Myocyte (in vitro differentiated cells): ENCODE results near the gene RANBP10. TPM values are rescaled to one million over a fixed set of nuclear protein-coding genes. Genes with fewer than 3 reads are reported as not detected.

Source experiments
- DNase-seq: peaks from one replicate; pipeline ENCODE4 v3.0.0-alpha.2; 2012; ENCODE audit warnings: low read depth
- total RNA-seq: library from RNA; depleted of rRNA; stranded (reverse); fragments of >200 nt; gene quantifications from 2 replicates; pipeline ENCODE4 v1.2.3, GENCODE V29; 2014

RANBP10 gene
- total RNA-seq, 1 donor from 2014 or later = 6.9 TPM

DNA sequence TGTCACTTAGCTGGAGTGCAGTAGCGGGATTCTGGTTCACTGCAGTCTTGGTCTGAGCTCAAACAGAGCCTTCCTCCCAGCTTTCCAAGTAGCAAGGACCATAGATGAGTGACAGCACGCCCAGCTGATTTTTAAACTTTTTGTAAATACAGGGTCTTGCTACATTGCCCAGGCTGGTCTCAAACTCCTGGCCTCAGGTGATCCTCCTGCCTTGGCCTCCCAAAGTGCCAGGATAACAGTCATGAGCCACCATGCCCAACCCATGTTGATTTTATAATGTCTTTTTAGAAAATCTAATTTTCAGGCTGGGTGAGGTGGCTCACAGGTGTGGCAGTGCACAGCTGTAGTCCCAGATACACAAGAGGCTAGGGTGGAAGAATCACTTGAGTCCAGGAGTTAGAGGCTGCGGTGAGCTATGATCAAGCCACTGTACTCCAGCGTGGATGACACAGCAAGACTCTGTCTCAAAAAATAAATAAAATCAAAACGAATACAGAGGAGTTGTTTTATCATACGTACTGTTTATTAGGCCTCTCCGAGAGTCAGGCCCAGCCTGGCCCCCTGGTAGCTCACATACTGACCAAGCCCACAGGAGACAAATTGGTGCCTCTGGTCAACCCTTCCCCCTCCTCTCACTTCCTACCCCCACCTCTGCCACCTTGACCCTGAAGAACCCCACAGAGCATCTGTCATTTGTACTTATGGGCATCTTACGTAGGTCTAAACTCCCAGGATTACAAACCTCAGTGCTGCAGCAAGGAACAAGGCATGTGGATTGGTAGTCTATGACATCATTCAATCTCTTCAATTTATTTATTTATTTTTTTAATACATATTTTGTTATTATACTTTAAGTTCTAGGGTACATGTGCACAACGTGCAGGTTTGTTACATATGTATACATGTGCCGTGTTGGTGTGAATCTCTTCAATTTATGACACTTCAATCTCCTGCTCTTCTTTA, 126.1 kb downstream of the RANBP10 start:
- no peak for DNase-seq

DNA sequence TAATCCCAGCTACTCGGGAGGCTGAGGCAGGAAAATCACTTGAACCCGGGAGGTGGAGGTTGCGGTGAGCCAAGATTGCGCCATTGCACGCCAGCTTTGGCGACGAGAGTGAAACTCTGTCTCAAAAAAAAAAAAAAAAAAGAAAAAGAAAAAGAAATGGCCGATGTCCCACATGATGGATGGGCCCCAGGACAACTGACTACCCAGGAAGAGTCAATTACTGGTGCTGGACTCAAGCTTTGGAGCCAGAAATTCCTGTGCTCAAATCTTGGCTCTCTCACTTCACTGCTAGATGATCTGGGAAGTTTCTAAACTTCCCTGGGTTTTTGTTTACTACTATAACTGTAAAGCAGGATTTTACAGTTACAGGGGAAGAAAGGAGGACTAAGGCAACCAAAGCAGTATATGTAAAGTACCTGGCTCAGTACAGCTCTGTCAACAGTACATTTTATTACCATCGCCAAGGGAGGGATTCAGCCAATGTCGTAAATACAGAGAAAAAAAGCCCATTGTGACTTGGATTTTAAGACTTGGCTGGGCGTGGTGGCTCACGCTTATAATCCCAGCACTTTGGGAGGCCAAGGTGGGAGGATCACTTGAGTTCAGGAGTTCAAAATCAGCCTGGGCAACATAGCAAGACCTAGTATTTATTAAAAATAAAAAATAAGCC, 127.9 kb downstream of the RANBP10 start:
- DNase-seq = no peak

DNA sequence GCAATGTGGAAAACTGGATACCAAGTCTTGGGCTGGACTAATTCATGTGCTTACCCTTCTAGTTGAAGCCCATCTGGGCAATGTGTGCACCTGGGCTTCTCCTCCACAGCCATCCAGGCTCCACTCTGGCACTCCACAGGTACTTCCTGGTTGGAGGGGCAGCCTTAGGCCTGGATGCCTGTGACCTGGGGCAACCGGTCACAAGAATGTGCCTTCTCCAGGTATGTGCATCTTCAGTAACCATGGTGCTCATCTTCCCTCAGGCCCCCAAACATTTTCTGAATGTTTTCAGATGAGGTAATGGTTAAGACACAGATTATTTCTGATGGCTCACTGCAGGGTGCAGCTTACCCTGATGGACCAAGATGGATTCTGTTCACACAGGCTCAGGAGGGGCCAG, 128.6 kb downstream of the RANBP10 start:
- no peak for DNase-seq

DNA sequence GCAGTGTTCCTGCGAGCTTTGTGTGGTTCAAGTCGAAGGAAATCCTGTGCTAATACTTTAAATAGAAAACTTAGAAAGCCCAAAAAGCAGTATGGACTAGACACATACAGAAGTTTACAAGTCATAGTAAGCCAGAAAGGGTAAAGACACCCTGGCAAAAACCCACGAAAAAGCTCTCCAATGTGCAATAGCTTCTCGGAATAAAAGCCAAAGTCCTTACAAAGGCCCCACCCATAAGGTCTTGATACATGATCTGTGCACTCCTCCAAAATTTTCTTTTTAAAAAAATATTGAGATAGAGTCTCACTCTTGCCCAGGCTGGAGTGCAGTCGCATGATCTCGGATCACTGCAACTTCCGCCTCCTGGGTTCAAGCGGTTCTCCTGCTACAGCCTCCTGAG, 129.4 kb downstream of the RANBP10 start:
- DNase-seq = no peak

DNA sequence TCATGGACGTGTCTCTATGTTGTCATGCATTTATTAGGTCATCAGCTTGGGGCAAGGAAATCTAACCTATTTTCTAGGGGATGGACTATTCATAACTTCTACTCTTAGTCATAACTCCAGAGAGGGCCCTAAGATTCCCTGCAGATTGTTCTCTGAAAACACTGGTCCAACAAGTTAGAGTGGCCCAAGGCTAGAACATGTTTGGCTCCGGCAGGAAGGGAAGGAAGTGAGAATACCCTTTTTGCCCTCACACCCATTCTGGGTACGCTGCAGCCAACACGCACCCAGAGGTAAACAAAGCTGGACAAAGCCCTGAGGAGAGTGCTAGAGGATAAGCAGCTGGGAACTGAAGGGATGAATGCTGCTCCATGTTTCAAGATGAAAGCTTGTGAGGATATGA, 129.8 kb downstream of the RANBP10 start:
- DNase-seq = no peak

DNA sequence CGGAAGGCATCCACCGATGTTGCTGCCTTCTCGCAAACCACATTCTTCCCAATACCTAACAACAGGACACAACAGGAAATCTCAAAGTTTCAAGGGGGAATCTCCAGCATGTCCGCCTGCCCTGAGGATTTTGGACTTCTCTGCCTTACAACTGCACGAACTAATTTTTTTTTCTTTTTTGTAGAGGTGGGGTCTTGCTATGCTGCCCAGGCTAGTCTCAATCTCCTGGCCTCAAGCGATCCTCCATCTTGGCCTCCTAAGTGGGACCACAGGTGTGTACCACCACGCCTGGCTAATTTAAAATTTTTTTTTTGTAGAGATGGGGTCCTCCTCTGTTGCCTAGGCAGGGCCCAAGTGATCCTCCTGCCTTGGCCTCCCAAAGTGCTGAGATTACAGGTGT, 130.4 kb downstream of the RANBP10 start:
- DNase-seq = no peak

DNA sequence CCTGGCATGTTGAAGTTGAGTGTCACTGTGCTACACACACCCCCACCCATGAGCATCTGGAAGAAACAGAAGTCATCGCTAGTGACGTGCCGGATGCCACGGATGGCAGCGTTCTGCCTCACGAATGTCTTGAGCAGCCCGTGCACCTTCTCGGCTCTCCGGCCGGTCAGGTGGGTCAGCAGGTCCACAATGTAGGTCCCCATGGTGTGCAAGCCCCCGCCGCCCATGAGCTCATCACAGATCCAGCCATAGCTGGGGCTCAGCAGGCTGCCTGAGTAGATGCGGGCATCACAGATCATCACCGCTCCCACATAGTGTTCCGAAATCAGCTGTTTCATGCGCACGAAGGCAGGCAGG, 130.8 kb downstream of the RANBP10 start:
- no peak for DNase-seq

DNA sequence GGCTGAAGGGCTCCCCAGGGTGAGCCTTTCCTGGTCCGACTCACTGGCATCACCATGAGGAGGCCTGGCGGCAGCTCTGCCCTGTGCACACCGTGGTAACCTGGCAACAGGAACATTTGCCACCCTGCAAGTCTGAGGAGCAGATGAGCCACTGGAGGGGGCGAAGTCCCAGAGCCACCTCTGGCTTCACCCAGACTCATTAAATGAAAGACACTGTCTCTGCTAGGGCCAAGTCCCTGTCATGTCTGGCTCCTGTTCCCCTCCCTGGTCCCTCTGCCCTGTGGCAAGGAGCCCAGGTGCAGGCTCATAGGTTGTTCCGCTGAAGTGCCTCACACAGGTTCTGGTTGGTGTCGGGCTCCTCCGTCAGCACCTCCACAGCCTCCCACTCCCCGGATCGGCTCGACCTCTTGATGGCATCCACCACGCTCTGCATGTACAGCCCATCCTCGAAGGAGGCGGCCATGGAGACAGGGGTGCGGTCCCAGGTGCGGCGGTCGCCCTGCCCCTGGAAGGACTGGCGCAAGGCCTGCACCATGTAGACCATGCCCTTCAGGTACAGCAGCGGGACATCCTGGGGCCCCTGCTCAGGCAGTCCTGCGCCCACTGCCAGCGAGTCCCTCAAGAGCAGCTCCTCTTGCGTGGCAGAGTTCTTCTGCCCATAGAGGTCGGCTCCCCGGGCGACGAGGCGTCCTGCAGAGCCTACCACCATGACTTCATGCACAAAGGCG, 131.3 kb downstream of the RANBP10 start:
- DNase-seq = no peak

DNA sequence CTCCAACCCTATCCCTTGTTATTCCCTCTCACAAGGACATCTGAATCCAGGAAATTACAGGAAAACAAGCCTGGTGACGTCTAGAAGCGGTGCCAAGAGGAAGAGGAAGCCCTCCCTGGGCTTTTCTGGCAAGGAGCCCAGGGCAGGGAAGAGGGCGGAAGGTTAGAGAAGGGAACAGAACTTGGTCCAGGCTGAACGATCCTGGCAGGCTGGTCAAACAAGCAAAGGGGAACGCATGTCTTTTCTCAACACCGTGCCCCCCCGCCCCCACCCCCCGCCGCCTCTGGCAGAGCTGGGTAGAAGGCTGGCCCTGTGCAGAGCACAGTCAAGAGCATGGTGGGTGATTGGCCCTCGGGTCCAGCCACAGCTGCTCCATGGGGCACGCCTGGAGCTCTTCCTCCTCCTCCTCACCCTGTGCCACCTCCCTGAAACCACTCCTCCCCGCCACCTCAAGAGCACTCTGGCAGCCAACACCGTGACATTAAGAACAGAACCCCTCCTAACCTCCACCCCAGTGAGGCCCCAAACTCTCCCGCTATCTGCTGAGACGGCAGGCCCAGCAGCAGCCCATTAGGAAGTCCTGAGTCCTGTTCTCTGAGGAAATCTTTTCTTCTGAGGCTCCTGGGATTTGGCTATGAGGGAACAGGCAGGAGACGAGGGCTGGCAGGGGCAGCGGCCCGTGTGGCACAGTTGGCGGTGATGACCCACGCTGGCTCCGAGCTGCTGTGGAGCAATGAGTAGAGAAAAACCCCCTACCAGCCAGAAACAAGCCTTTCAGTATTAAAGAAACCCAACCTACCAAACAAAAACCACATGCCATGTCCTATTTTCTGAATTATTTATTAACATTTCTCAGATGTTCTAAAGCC, 132.4 kb downstream of the RANBP10 start:
- no peak for DNase-seq

Other genes with a start within 250 kb of the RANBP10 start
- 27.9 and 35.7 TPM in 2 replicates for gene CTCF, start 244.0 kb downstream of the RANBP10 start, total RNA-seq
- 0.08 and 0.83 TPM in 2 replicates for gene CARMIL2, start 161.4 kb downstream of the RANBP10 start, total RNA-seq
- 15.8 and 17.5 TPM in 2 replicates for gene ACD, start 146.3 kb downstream of the RANBP10 start, total RNA-seq
- gene PARD6A, start 145.6 kb downstream of the RANBP10 start, total RNA-seq = 3.4 and 4.1 TPM in 2 replicates
- gene ENKD1, start 139.8 kb downstream of the RANBP10 start, total RNA-seq = 11.1 and 12.7 TPM in 2 replicates
- 10.8 and 11.6 TPM in 2 replicates for gene C16orf86, start 139.7 kb downstream of the RANBP10 start, total RNA-seq
- gene GFOD2, start 87.2 kb downstream of the RANBP10 start, total RNA-seq = 10.5 and 11.2 TPM in 2 replicates
- gene TSNAXIP1, start 329 bp upstream of the RANBP10 start, total RNA-seq = 1.1 and 4.5 TPM in 2 replicates
- 67.0 and 73.3 TPM in 2 replicates for gene THAP11, start 35.8 kb upstream of the RANBP10 start, total RNA-seq
- gene NUTF2, start 40.4 kb upstream of the RANBP10 start, total RNA-seq = 120 and 182 TPM in 2 replicates
- 48.3 and 63.7 TPM in 2 replicates for gene CENPT, start 41.1 kb upstream of the RANBP10 start, total RNA-seq
- gene EDC4, start 66.5 kb upstream of the RANBP10 start, total RNA-seq = 147 and 164 TPM in 2 replicates
- 0.83 and 1.9 TPM in 2 replicates for gene NRN1L, start 78.3 kb upstream of the RANBP10 start, total RNA-seq
- gene PSKH1, start 86.7 kb upstream of the RANBP10 start, total RNA-seq = 9.4 and 10.6 TPM in 2 replicates
- gene CTRL, start 125.3 kb upstream of the RANBP10 start, total RNA-seq = 0.42 and 1.3 TPM in 2 replicates
- 23.4 and 39.3 TPM in 2 replicates for gene PSMB10, start 130.3 kb upstream of the RANBP10 start, total RNA-seq
- gene LCAT, start 137.6 kb upstream of the RANBP10 start, total RNA-seq = 15.3 and 25.1 TPM in 2 replicates
- 85.9 and 98.3 TPM in 2 replicates for gene SLC12A4, start 162.1 kb upstream of the RANBP10 start, total RNA-seq
- gene DPEP3, start 173.9 kb upstream of the RANBP10 start, total RNA-seq = not detected in 2 replicates
- gene DPEP2, start 192.9 kb upstream of the RANBP10 start, total RNA-seq = 0.05 TPM in 1 of 2 replicates, not detected in the other
- gene DPEP2NB, start 209.4 kb upstream of the RANBP10 start, total RNA-seq = not detected in 2 replicates
- 11.1 and 14.1 TPM in 2 replicates for gene DDX28, start 216.7 kb upstream of the RANBP10 start, total RNA-seq
- 20.7 and 20.8 TPM in 2 replicates for gene DUS2, start 216.7 kb upstream of the RANBP10 start, total RNA-seq